ENCODE measurements around the gene DAD1.

DNA sequence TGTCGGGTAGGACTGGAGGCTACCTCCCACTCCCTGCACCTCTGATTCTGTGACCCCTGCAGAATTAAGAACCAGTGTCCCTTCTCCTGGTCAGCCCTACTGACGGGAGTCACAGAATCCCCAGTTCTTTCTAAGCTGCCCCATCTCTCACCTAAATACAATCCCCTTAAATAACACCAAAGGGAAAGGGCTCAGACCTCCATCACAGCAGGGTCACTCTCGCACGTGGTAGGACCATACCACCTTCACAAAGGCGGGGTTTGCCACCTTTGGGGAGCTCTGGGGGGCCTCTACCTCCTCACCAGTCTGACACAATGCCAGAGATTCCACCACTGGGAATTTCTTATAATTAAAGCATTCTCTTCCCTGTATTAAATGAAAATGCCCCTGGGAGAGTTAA is 35.6 kb downstream of the DAD1 start:
- TF ChIP-seq GATA2 (IDR thresholded peaks at IDR 0.05; ENCODE audit: low read depth, low read length), result no peak
- no peak for TF ChIP-seq GATA3 (IDR thresholded peaks at IDR 0.05; ENCODE audit: low read depth, low read length)

Data from SH-SY5Y (cell line).